ENCODE measurements around the gene NCAM1.

NCAM1 gene

GRCh38 chr11:113311536-113311935, 350.3 kb downstream of the NCAM1 start:
- no peak for DNase-seq
- ATAC-seq = no peak

GRCh38 chr11:113313601-113314000, 352.4 kb downstream of the NCAM1 start:
- DNase-seq (peak; percentile 12), ATAC-seq (no peak)

- no peak for ATAC-seq
- DNase-seq = no peak
These were observed 352.8 kb downstream of the NCAM1 start for GRCh38 chr11:113314065-113314388.

GRCh38 chr11:113314389-113315301, 353.4 kb downstream of the NCAM1 start, which contains the start of gene TTC12:
TTC12 (plus strand) TSS chr11:113314583; CDS start chr11:113316258, 1,675 bp downstream.
- ATAC-seq (peak; percentile 99), DNase-seq (peak; percentile 97)

- no peak for DNase-seq
- no peak for ATAC-seq
These were observed 354.6 kb downstream of the NCAM1 start for GRCh38 chr11:113315811-113316210.

DNA sequence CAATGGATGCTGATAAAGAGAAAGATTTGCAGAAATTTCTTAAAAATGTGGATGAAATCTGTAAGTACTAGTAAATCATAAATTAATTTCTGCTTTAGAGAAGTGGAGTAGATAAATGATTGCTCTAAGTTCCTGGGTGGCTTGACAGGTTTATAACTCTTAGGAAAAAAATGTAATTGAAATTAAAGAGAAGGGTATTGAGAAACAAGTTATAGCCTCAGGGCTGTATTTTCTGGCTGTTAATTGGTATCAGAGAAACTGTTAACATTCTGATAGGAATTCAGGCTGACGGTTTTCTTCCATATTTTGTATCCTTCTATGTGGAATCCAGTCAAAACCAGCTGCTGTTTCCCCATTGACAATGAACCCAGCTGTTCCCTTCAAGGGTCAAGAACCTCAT, 355.0 kb downstream of the NCAM1 start:
- no peak for ATAC-seq
- DNase-seq = no peak

DNA sequence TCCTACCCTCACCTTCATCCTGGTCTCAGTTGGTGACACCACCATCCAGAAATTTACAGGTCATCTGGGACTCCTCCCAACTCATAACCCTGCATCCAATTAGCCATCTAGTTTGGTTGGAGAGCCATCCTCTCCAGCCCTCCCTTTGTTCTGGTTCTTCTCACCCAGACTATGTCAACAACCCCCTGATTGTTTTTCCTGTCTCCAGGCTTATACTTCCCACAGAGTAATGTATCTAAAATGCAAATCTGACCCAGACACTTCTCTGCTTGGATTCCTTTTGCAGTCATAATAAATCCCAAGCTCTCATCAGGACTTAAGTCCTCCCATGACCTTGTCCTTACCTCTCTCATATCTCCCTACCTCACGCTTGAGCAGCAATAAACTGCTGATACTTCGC, 356.1 kb downstream of the NCAM1 start:
- DNase-seq (no peak), ATAC-seq (no peak)

GRCh38 chr11:113319085-113319484, 357.9 kb downstream of the NCAM1 start:
- no peak for DNase-seq
- ATAC-seq = no peak

DNA sequence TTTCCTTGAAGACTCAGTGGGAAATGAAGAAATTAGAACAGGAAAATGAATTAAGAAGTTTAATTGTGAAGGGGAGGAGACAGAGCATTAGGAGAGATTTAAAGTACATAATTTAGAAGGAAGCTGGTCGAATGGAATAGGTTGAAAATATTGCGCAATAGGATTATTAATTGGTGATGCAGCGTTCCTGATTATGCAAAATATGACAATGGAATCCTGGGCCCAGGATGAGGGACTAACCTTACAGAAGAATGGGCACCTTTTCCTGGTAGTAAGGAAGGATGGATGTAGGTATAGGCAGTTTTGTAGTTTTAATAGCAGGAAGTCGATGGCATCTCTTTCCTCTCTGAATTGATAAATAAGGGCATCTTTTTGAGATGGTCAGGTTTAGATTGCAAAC, 360.9 kb downstream of the NCAM1 start:
- DNase-seq (no peak), ATAC-seq (no peak)

DNA sequence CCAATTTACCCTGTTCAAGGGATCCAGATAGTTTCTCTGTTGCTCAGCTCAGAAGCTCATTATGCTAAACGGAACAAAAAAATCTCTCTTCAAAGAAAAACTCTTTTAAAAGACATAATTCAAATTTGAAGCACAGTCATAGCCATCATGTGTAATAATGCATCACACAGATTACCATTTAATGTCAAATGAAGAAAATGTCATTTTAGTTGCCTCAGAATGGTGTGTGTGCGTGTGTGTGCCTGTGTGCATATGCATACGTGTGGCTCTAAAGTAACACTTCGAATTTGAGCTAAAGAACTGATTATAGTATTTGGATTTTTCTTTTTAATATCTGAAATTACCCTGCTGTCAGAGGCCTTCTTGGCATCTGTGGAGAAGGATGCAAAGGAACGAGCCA, 363.0 kb downstream of the NCAM1 start:
- ATAC-seq (no peak), DNase-seq (no peak)
